GM18502 (cell line): ENCODE measurements around the gene XPC.

Source experiments
- ATAC-seq: cut with Tn5 transposase; IDR thresholded peaks from one replicate; pipeline ENCODE4 v1.9.1; 2021; ENCODE audit warnings: mild to moderate bottlenecking; ENCODE audit not compliant: unreplicated experiment, poor library complexity

Gene XPC

DNA sequence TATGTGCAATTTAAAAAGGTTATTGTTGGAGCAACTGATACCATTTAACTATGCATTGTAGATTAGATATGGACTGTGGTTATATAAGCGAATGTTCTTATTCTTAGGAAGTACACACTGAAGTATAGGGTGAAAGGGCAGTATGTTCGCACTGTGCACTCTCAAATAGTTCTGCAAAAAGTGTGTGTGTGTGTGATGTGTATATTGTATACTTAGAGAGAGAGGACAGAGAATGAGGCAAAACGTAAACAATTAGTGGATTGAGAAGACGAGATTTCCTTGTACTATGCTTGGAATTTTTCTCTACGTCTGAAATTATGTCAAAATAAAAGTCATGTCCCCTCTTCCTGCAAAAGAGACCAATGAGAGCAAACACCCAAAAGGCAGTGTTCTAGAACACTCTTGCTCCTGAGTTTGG lies 30.6 kb upstream of the XPC start:
- ATAC-seq: no peak

DNA sequence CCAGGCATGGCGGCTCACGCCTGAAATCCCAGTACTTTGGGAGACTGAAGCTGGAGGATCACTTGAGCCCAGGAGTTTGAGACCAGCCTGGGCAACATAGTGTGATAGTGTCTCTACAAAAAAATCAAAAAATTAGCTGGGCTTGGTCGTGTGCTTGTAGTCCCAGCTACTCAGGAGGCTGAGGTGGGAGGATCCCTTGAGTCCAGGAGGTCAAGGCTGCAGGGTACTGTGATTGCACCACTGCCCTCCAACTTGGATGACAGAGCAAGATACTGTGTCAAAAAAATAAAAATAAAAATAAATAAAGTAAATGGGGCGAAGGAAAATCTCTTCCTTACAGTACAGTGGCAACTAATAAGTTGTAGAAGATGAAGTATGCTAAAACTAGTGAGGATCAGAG lies 29.8 kb upstream of the XPC start:
- no peak for ATAC-seq

DNA sequence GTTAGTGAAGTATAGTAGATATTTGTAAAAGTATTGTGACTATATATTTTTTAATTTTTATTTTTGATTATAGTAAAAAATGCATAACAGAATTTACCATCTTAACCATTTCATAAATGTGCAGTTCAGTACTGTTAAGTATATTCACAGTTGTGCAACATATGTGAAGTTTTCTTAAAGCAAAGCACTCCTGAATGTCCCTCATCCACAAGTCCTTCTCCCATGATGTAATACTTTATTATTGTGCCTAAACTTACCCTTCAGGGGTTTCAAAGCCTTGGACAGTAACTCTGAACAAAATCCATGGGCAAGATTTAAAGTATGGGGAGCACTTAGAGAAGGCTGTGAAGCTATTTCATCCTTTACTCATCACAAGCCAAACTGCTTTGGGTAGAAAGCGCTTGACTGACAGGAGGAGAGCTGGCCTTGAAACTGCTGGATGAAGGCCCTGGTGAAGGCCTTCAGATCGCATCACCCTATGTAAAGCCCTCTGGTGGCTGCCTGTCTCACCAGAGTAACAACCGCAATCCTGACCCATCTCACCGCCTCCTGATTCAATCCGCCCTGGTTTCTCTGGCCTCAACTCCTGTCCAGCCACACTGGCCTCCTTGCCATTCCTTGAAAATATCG lies 28.3 kb upstream of the XPC start:
- no peak for ATAC-seq

DNA sequence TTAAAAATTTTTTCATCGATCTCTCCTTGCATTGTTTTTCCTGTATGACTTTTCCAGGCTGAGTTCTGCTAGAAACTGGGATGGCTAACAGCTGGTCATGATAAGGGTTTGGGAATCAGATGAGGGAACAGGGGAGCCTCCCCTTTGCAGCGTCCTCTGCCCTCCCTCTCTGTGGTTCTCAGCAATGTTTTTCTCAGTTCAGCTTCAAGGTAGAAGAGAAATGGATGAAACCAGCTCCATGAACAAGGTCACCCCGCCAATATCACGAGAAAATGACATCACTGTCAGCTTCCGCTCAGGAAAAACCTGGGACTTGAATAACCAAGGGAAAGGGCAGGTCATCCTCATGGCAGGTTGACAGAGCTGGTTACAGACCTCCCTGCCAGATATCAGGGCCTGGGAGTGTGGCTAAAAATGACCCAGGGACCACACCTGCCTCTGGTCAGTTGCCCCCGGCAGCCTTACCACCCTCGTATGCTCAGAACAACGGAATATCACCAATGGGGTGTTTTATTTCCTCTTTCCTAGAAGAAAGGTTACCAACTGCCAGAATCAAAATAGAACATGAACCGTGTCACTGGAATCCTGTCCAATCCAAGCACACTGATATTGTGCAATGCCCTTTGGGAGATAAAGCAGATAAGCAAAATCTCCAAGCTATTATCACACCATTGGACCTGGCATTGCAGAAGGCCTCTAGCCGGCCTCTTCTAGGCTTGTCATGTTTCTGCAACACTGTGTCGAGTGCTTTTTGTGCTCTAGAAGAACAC lies 26.3 kb upstream of the XPC start:
- no peak for ATAC-seq

DNA sequence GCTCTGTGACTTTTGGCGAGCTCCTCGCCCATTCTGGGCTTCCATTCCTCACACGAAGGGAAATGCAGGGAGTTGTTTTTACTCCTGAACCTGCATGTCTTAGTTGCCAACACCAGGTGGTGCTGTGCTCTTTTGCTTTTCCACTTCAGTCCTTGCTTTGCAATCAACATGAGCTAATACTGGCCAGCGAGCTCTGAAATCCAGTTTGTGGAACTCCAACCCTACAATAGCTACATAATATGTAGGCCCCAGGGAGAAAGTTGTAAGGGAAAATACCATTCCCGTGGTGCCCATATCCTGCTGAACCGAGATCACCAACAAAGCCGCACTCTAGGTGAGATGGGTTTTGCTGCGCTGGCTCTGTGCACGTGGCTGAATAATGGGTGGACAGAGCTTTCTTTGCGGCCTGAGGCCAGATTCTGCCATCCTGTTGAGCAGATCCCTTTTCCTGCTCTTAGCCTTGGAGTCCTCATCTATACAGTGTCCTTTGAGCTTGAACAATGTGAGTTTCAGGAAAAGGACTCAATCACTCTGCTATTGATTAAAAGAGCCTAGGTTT lies 25.2 kb upstream of the XPC start:
- peak; percentile 64 for ATAC-seq

DNA sequence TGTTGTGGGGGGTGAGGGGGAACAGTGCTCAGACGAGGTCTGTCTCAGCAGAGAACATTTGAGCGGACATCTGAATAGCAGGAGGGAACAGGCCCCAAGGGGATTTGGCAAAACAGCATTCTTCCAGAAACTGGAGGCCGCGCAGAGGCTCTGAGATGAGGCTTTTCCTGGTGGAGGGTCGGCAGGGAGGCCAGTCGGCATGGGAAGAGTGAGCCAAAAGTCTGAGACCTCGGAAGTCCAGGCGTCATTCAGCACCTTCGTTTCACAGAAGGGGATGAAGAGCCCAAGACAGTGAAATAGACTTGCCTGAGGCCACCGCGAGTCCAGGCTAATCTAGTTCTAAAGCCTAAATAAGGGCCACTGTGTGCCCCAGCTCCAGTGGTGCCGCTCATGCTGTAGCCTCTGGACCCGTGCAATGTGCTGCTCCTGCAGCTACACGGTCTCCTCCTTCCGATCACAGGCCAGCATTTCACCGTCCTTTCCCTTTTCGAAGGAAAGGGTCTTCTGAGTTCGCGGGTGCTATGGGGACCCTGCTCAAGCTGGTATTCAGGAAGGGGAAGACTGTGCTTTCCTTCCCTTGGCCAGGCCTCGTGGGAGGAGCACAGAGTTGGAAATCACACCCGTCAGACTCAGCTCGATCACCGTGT lies 24.6 kb upstream of the XPC start:
- no peak for ATAC-seq

DNA sequence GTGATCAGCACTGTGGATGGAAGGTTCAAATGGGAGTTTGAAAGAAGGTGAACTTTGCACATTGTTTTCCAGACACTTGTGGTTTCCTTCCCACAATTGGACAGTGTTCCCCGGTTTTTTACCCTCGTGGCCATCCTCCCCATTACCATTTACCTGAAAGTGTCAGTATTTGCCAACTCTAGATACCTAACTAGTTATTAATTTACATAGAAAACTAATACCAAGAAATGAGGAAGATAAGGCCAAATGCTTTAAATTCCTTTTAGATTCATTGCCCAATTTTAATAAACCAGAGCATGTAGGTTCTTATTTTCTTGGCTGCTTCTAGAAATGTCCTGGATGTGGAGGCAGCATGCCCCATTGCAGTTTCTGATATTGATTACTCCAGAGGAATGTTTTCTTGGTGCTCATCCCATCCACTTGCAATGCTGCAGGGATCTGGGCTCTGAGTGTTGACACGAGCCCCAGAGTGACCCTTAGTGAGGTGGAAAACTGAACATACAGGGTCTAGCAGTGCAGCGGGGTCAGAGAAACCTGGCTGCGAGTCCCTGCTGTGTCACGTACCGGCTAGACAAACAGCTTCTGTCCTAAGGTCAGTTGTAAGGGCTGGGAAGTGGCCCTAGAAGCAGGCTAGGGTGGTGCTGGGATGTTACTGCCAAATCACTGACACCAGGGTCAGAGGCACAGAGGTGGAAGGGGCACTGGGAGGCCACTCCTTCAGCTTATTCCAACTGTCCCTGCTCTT lies 23.7 kb upstream of the XPC start:
- no peak for ATAC-seq

DNA sequence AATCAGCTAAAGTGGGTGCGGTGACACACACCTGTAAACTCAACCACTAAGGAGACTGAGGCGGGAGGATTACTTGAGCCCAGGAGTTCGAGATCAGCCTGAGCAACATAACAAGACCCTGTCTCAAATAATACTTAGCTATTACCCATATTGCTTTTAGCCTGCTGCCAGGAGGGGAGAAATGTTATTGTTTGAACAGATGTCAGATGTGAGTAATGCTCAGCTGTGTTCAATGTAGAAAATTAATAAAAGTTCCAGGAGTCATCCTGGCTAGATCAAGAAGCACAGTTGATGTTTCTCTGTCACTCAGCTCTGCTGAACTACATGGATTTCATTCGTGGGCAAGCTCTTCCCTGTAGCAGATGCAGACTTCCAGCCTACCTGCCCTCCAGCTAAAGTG lies 22.4 kb upstream of the XPC start:
- no peak for ATAC-seq

DNA sequence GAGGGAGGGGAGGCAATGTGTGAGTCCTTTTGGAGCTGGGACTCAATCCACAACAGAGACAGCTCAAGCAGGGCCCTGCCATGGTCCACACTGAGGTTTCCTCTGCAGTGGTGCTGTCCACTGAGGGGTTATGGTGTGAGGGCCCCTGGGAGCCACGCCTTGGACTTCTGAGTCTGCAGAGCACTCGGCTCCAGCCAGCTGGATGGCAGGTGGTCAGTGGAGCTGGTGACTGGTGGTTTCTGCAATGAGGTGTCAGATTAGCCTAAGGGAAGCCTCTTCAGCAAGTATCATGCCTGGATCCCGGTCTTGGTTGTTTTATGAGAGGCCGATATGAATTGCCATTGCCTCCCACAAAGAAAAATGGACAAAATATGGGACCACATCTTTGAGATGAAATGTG lies 21.9 kb upstream of the XPC start:
- ATAC-seq: no peak

DNA sequence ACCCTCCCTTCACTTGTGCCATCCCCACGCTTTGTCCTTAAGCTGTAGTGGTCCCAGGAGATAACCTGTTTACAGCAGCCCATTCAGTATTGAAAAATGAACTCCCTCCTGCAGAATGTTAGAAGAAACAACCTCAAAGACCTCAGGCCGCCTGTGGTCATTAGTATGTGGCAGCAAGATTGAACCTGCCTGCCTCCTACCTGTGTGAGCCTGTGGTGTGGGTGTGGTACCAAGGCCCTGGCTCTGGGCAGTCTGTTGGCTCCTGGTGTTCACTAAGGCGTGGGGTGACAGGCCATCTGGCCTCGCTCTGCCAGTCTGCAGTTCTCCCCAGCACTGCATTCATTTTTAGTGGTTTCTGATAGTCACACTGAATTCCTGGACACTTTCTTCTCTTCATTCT lies 21.2 kb upstream of the XPC start:
- ATAC-seq: no peak

DNA sequence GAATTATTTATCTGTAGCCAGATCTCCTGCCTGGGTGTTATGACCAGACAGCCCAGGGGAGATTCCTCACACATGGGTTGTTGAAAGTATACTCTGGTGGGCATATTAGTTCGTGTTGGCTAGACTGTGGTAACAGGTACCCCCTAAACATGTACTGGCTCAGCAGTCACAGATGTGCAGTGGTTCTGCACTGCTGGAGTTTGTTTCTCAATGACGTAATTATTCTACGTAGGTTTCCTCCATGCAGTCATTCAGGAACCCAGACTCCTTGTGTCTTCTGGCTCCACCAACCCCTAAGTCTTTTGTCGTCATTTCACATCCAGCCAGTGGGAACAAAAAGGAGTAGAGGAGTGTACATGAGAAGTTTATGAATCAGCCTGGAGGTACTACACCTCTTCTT lies 16.5 kb upstream of the XPC start:
- ATAC-seq: no peak

DNA sequence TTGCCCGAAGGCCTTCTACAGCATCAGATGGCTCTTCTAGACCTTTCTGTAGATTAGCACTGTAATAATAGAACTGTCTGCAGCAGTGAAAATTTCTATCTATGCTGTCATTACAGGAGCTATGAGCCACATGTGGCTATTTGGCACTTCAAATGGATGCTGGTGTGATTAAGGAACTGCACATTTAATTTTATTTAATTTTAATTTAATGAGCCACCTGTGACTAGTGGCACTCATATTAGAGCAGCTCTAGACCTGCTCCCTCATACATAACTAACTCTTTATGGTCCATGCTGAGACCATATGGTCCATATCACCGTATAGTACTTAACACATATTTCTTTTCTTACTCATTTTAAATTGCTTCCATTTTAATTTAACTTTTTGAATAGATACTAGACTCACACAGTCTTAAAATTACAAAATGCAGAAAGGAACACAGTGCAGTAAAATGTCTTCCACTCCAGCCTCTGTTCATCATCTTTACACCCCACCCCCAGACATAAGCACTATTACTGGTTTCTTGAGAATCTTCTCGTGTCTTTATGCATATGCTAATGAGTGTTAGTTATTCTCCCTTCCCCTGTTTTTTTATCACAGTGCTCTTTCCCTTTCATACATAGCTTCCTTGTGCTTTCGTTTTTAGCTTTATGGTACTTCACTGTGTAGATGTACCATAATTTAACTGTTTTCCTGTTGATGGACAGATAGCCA lies 9.8 kb upstream of the XPC start:
- no peak for ATAC-seq

DNA sequence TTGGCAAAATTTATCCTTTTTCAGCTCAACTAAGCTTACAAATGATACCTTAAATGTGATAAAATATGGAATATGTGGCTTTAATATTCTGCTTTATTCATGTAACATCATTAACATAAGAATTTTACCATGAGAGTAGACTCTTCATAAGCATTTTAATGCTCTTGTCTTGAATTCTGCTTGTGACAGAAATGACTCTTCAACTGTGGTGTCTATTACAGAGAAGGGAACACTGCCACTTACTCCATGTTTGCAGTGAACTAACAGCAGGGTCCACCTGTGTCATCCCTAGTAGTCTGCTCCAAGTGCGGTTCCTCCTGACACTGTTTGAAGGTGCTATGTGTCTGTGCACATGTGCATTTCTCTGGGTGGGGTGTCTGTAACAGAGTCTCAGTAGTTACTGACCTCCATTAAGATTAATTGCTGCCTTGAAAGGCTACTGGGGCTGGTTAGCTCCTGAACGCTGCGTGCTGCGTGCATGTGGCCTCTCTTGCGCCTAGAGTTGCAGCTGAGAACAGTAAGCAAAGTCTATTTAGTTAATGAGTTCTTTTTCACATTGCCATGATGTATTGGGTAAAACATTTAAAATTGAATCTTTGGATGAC lies 8.6 kb upstream of the XPC start:
- no peak for ATAC-seq

DNA sequence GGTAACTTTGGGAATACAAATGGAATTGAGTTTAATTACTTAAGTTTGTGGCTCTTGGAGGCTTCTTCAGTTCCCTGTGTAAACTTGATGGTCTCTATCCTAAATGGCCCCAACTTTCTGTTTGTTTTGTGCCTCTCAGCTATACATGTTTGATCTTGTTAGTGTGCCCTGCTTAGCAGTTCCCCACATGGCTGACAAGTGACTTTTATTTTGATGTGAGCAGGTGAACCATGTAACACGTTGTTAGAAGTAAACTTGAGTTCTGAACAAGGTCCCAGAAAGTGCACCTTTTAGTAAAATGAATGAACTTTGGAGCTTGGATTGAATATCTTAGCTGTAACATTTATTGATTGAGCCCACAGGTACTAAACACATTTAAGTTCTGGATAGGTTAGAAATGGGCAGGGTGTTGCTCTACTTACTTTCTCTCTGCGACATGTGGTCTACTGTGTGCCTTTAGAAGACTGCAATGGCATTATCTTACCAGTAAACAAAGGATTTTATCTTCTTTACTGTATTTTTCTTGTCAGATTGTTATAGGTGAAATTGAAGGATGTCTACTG lies 4.7 kb upstream of the XPC start:
- no peak for ATAC-seq

DNA sequence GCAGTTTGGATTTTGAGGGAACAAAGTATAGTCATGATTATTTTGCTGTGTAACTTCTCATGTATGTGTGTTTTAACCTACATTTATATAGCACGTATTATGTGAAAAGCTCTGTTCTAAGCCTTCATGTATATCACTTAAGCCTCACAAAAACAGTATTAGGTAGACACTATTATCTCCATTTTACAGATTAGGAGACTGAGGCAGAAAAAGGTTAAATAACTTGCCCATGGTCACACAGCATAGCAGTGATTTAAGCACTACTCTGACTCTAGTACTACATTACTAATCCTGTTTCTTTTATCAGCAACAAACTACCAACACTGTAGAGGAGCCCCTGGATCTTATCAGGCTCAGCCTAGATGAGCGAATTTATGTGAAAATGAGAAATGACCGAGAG lies 2.9 kb upstream of the XPC start:
- no peak for ATAC-seq

DNA sequence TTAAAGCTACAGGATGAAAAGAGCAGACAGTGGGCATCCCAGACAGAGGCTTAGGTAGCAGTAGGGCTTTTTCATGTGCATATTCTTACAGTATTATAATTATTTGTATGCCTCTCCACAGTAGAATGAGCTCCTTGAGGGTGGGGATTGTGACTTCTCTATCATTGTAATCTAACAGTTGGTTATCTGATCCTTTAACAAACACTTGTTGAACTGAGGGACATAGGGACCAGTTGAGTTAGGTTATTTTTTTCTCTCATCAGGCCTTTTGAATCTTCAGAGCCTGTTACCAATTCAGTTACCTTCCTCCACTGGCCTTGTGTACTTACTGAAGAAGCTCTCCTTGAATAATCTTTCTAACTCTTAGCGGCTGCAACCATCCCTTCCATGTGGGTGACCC lies 1.4 kb upstream of the XPC start:
- ATAC-seq: no peak

DNA sequence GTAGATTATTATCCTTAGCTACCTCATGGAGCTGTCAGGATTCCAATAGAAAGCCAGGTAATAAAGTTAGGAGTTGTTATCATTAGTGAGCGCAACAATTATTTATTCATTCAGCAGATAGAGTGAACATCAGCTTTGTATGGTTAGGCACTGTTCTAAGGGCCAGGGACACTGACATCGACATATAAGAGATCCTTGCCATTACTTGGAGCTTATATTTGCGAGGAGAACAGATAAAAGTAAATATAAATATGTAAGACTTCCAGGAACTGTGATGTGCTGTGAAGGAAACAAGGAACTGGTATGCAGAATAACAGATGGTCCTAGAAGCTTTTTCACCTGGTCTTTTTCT lies 689 bp upstream of the XPC start:
- ATAC-seq: no peak

DNA sequence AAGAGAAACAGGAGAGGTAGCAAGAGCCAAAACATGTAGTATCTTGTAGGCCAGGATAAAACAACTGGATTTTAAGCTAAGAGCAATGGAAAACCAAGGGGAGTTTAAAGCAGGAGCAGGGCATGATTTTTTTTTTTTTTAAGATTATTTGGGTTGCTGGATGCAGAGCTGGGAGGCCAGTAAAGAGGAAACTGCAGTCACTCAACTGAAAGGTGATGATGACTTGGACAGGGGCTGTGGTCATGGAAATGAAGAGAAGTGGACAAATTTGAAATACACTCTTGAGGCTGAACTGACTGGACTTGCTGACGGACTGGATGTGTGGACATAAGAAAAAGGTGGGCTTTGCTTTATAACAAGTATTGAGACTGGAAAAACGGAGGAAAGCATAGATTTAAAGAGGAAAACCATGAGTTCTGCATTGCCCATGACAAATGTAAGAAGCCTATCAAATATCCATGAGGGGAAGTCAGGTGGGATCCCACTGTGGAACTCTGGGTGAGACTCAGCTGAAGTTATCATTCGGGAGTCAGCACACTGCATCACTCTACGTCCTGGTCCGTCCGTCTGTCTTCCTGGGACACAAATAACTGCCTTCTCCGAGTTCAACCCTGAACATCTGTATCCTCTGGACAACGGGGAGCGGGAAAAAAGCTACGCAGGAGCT lies 688 bp downstream of the XPC start:
- ATAC-seq: peak; percentile 9
